GM12801 (cell line): ENCODE measurements around the gene THSD7A.

Experiments used
- TF ChIP-seq, protein P1 (sequence below): IDR thresholded peaks from one replicate; pipeline ENCODE4 v1.5.1; 2011; ENCODE audit warnings: control low read depth; ENCODE audit not compliant: insufficient read length; ENCODE audit errors: extremely low read depth

The THSD7A gene

DNA sequence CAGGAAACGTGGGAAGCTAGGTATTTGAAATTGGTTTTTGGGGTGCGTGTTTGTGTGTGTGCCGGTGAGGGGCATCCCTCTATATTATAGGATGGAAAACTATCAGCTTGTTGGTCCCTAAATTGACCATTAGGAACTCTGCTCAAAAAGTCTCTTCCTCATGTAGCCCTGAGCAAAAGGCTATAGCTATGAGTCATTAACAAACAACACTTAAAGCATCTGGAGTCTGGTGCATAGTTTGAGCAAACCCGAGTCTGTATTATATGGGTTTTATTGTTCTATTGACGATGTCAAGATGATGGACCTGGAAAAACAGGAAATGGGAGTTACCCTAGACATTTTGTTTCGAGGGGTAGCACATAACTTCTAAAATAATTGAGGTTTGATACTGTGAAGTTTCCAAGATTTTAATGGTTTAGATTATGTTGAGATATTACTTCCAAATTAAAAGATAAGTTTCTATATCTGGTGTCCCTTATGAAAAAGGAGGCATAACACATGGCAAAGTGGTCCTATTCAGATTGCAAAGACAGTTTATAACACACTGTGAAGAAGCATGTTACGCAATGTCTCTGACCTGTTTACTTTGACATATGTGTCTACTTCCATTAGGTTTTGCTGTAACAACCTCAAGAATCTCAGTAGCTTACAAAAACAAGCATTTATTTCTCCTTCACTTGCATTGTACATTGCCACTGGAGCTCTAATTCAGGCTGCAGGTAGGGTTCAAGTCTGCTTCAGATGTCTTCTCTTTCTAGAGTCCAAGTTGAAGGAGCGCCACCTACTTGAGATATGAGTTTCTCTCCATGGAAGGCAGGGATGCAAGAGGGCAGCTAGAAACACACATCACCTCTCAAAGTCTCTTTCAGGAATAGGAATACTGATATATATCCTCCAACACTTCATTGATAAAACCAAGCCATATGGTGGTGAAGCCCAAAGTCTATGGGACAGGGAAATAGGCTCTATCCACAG, 500.6 kb downstream of the THSD7A start:
- TF ChIP-seq, protein P1, sequence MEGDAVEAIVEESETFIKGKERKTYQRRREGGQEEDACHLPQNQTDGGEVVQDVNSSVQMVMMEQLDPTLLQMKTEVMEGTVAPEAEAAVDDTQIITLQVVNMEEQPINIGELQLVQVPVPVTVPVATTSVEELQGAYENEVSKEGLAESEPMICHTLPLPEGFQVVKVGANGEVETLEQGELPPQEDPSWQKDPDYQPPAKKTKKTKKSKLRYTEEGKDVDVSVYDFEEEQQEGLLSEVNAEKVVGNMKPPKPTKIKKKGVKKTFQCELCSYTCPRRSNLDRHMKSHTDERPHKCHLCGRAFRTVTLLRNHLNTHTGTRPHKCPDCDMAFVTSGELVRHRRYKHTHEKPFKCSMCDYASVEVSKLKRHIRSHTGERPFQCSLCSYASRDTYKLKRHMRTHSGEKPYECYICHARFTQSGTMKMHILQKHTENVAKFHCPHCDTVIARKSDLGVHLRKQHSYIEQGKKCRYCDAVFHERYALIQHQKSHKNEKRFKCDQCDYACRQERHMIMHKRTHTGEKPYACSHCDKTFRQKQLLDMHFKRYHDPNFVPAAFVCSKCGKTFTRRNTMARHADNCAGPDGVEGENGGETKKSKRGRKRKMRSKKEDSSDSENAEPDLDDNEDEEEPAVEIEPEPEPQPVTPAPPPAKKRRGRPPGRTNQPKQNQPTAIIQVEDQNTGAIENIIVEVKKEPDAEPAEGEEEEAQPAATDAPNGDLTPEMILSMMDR, result no peak

DNA sequence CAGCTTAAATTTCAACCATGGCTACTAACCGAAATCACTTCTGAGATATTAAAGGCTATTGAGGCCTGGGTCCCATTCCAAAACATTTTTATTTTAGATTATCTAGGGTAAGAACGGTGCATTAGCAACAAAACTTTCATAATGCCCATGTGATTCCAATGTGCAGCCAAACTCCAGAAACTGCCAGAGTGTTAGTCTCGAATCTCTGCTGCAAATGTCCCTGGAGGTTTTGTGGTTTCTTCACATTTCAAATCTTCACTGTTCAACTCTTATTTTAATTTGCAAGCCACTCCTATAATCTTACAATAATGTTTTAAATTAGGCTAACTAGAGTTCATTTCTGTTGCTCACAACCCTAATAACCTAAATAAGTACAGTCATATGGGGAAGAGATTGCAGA, 501.3 kb downstream of the THSD7A start:
- TF ChIP-seq, protein P1, result no peak

DNA sequence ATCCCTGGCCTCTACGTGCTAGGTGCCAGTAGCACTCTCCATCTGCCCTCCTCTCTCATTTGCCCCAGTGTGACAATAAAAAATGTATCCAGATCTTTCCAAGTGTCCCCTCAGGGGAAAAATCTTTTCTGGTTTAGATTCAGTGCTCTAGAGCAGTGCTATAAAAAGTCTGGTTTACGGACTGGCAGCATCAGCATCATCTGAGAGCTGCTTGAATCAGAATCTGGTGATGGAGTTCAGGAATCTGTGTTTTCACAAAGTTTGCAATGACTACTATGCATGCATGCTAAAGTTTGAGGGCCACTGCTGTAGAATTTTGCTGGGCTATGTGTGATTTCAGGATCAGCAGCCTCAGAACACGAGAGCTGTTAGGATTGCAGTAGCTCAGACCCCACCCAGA, 501.8 kb downstream of the THSD7A start:
- TF ChIP-seq, protein P1, result no peak

DNA sequence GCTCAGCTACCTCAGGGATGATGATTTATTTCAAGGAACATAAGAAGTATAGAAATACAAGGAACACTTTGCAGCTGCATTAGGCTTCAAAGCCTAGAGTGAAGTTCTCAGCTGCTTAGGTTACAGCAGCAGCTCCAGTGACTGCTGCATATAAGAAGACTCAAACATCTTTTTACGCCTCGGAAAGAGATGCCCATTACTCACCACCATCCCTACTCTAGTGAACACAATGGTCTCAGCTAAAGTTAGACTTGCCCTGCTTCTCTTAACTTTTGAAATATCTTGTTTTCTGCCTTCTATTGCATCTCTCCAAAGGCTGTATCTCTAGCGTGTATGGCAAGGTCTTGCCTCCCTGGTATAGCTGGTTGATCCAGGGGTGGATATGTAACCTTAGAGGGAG, 502.4 kb downstream of the THSD7A start:
- TF ChIP-seq, protein P1, result no peak

DNA sequence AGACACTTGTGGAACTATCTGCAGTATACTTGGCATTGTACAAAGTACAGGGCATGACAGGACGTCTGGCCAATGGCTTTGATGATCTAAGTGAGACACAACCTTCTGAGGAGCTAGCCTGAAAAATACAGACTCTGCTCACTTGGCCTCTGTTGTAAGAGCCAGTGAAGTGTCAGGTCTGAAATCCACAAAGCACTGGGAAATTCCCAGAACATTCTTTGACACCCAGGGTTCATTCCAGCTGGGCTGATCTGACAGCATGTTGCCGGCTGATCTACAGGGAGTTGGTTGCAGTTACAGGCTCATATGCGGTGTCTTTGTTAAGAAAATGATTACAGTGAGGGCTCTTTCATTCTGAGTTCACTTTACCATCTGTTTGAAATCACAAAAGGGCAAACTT, 503.7 kb downstream of the THSD7A start:
- TF ChIP-seq, protein P1, result no peak

DNA sequence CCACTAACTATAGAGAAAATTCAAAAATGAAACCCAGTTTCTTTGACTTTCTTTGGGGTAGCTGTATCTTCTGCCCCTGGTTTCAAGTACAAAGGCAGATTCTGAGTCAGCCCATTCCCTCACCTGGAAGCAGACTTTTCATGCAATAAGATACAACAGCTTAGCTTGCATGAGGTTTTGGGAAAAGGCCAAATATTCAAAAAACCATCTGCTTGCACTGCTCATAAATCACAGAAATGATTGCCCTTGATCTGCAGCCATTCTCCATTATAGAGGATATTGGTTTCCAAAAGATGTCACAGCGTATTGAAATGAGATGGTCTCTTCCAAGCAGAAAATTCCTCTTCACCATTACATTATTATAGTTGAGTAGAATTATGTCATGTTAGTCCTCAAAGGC, 504.4 kb downstream of the THSD7A start:
- TF ChIP-seq, protein P1, result no peak
